GM06990 (cell line): ENCODE results near the gene CCT7.

Experiments used
- DNase-seq: peaks from one replicate; pipeline ENCODE4 v3.0.0-alpha.2; 2011; ENCODE audit not compliant: insufficient read length; ENCODE audit errors: extremely low read depth
- H3K27me3 ChIP-seq: replicated peaks from 2 replicates; pipeline ENCODE4 v1.6.0; 2011; ENCODE audit warnings: low read length; ENCODE audit not compliant: control insufficient read depth, insufficient read depth
- H3K36me3 ChIP-seq: 2 replicates; pipeline ENCODE4 v1.5.1; 2011; ENCODE audit warnings: low read length; ENCODE audit not compliant: control insufficient read depth, insufficient read depth
- H3K4me3 ChIP-seq: replicated peaks from 2 replicates; pipeline ENCODE4 v1.5.1; 2011; ENCODE audit warnings: low read depth, mild to moderate bottlenecking, control low read depth, low read length
- CTCF ChIP-seq: IDR thresholded peaks from 2 replicates; pipeline ENCODE4 v1.5.1; 2011; ENCODE audit warnings: low read length, control low read depth, mild to moderate bottlenecking, inconsistent platforms; ENCODE audit not compliant: insufficient read depth, poor library complexity, severe bottlenecking

CCT7 gene

GRCh38 chr2:73264332-73264606 lies 30.2 kb downstream of the CCT7 start:
- no peak for DNase-seq
- TF ChIP-seq CTCF, result no peak
- no peak overlapping the region for H3K4me3 ChIP-seq
- no peaks in the 10 kb centered on the region for H3K27me3 ChIP-seq
- peaks cover 26% of the 10 kb centered on the region for H3K36me3 ChIP-seq

GRCh38 chr2:73264783-73265182 lies 30.7 kb downstream of the CCT7 start:
- TF ChIP-seq CTCF, result no peak
- DNase-seq, result no peak
- H3K36me3 ChIP-seq, result peaks cover 22% of the 10 kb centered on the region

GRCh38 chr2:73265298-73266060 lies 31.4 kb downstream of the CCT7 start:
- peaks cover 19% of the 10 kb centered on the region for H3K36me3 ChIP-seq
- H3K27me3 ChIP-seq, result no peaks in the 10 kb centered on the region
- no peak overlapping the region for H3K4me3 ChIP-seq
- no peak for TF ChIP-seq CTCF
- no peak for DNase-seq

More at GRCh38 chr2:73264783-73265182, 30.7 kb downstream of the CCT7 start:
- no peaks in the 10 kb centered on the region for H3K27me3 ChIP-seq
- H3K4me3 ChIP-seq, result no peak overlapping the region

- Histone ChIP-seq H3K4me3 (no peak overlapping the region), H3K27me3 (no peaks in the 10 kb centered on the region), H3K36me3 (peaks cover 18% of the 10 kb centered on the region)
- no peak for TF ChIP-seq CTCF
- DNase-seq, result no peak
These were observed 32.2 kb downstream of the CCT7 start for GRCh38 chr2:73266061-73266901.

- DNase-seq, result no peak
- Histone ChIP-seq H3K27me3 (no peaks in the 10 kb centered on the region), H3K36me3 (peaks cover 17% of the 10 kb centered on the region), H3K4me3 (no peak overlapping the region)
- TF ChIP-seq CTCF, result no peak
These were observed 32.9 kb downstream of the CCT7 start for GRCh38 chr2:73267008-73267407.
